ENCODE results near the gene FOSL1. TPM values are rescaled to one million over a fixed set of nuclear protein-coding genes. Genes with fewer than 3 reads are reported as not detected.

FOSL1 gene
- total and polyA plus RNA-seq, 2 of the 13 experiments (the other 11 are each of a cell fraction or from before 2014, with no cell fraction given) = 4.0 to 4.1 TPM

DNA sequence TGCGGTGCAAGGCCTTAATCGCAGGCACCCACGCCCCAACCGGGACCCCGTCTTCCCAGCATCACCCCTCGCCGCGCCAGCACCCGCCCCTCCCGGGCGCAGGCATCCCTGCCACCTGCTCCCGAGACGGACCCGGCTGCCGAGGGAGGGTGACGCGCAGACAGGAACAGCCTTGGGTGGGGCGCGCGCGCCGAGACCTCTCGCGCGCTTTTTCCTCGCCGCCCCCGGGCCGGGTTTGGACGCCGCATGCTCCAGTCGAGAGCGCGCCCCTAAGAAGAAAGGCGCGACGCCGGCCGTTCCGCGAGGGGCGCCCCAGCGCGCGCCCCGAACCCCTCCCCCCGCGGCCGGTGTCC is 42.7 kb downstream of the FOSL1 start (continued):
- TF ChIP-seq POLR2AphosphoS2 (IDR thresholded peaks at IDR 0.05; ENCODE audit: low read depth, low read length) (no peak), ZNF549 (CRISPR knock-in tag; IDR thresholded peaks at IDR 0.05) (no peak), TBX2 (CRISPR knock-in tag; IDR thresholded peaks at IDR 0.05; ENCODE audit: borderline replicate concordance) (peak; percentile 42; the same call in 1 of the 2 replicates), JDP2 (CRISPR knock-in tag; IDR thresholded peaks at IDR 0.05; ENCODE audit: borderline replicate concordance) (no peak; the same call in 1 of the 2 replicates), REPIN1 (CRISPR knock-in tag; IDR thresholded peaks at IDR 0.05; ENCODE audit: borderline replicate concordance, low read depth) (no peak), LCORL (IDR thresholded peaks at IDR 0.05) (no peak), LCORL (CRISPR knock-in tag; IDR thresholded peaks at IDR 0.05) (no peak), HNF4A (CRISPR knock-in tag; IDR thresholded peaks at IDR 0.05) (no peak), ZNF709 (CRISPR knock-in tag; IDR thresholded peaks at IDR 0.05) (peak; percentile 61), ELF4 (CRISPR knock-in tag; IDR thresholded peaks at IDR 0.05; ENCODE audit: borderline replicate concordance) (no peak), ZNF121 (CRISPR knock-in tag; IDR thresholded peaks at IDR 0.05) (no peak), ZNF207 (IDR thresholded peaks at IDR 0.05; ENCODE audit: borderline replicate concordance) (no peak), DNMT3B (CRISPR knock-in tag; conservative IDR thresholded peaks at IDR 0.05) (no peak), ZFP82 (CRISPR knock-in tag; IDR thresholded peaks at IDR 0.05; ENCODE audit: borderline replicate concordance) (peak; percentile 80; the same call in 1 of the 2 replicates), ZNF44 (CRISPR knock-in tag; IDR thresholded peaks at IDR 0.05) (no peak), TBP (CRISPR knock-in tag; IDR thresholded peaks at IDR 0.05) (no peak), FOXP1 (IDR thresholded peaks at IDR 0.05) (no peak), FOXP1 (CRISPR knock-in tag; IDR thresholded peaks at IDR 0.05) (no peak), ZNF678 (CRISPR knock-in tag; IDR thresholded peaks at IDR 0.05) (no peak), GFI1 (CRISPR knock-in tag; IDR thresholded peaks at IDR 0.05; ENCODE audit: borderline replicate concordance) (no peak; the same call in 1 of the 2 replicates), ZC3H13 (CRISPR knock-in tag; IDR thresholded peaks at IDR 0.05) (no peak)
- TF ChIP-seq, protein P1, sequence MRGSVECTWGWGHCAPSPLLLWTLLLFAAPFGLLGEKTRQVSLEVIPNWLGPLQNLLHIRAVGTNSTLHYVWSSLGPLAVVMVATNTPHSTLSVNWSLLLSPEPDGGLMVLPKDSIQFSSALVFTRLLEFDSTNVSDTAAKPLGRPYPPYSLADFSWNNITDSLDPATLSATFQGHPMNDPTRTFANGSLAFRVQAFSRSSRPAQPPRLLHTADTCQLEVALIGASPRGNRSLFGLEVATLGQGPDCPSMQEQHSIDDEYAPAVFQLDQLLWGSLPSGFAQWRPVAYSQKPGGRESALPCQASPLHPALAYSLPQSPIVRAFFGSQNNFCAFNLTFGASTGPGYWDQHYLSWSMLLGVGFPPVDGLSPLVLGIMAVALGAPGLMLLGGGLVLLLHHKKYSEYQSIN (CRISPR knock-in tag; IDR thresholded peaks at IDR 0.05; ENCODE audit: borderline replicate concordance) = no peak
- TF ChIP-seq, protein P2, sequence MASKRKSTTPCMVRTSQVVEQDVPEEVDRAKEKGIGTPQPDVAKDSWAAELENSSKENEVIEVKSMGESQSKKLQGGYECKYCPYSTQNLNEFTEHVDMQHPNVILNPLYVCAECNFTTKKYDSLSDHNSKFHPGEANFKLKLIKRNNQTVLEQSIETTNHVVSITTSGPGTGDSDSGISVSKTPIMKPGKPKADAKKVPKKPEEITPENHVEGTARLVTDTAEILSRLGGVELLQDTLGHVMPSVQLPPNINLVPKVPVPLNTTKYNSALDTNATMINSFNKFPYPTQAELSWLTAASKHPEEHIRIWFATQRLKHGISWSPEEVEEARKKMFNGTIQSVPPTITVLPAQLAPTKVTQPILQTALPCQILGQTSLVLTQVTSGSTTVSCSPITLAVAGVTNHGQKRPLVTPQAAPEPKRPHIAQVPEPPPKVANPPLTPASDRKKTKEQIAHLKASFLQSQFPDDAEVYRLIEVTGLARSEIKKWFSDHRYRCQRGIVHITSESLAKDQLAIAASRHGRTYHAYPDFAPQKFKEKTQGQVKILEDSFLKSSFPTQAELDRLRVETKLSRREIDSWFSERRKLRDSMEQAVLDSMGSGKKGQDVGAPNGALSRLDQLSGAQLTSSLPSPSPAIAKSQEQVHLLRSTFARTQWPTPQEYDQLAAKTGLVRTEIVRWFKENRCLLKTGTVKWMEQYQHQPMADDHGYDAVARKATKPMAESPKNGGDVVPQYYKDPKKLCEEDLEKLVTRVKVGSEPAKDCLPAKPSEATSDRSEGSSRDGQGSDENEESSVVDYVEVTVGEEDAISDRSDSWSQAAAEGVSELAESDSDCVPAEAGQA (IDR thresholded peaks at IDR 0.05; ENCODE audit: low read depth) = no peak
- TF ChIP-seq, protein P2 (CRISPR knock-in tag; IDR thresholded peaks at IDR 0.05; ENCODE audit: borderline replicate concordance) = no peak
- TF ChIP-seq, protein P3, sequence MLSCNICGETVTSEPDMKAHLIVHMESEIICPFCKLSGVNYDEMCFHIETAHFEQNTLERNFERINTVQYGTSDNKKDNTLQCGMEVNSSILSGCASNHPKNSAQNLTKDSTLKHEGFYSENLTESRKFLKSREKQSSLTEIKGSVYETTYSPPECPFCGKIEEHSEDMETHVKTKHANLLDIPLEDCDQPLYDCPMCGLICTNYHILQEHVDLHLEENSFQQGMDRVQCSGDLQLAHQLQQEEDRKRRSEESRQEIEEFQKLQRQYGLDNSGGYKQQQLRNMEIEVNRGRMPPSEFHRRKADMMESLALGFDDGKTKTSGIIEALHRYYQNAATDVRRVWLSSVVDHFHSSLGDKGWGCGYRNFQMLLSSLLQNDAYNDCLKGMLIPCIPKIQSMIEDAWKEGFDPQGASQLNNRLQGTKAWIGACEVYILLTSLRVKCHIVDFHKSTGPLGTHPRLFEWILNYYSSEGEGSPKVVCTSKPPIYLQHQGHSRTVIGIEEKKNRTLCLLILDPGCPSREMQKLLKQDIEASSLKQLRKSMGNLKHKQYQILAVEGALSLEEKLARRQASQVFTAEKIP (CRISPR knock-in tag; IDR thresholded peaks at IDR 0.05; ENCODE audit: borderline replicate concordance) = no peak
